ENCODE measurements around the gene ADRM1.

DNA sequence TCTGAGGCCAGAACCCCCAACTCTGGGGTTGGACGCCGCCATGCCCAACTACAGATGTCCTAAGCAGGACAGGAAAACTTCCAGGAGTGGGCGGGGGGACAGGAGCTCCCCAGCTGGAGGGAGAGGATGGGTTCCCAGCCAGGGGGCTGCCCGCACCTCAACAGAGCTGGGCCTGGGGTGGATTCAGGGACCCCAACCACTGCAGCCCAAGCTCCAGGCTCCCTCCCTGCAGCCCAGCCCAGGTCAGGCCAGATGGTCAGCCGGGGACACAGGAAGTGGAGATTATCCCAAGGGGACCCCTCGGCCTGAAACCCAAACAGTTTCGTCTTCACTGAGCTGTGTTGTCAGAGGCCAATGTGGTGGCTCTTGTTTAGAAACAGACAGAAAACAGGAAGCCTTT lies 54.9 kb downstream of the ADRM1 start:
- TF ChIP-seq CTCF (IDR thresholded peaks at IDR 0.05; ENCODE audit: low read depth, low read length, poor library complexity, severe bottlenecking): no peak
- TF ChIP-seq EZH2phosphoT487 (IDR thresholded peaks at IDR 0.05; ENCODE audit: borderline replicate concordance, low read length): no peak

Data from DOHH2 (cell line).